Frontal cortex (tissue), 4 donors: ENCODE results near the gene HIP1R. TPM values are rescaled to one million over a fixed set of nuclear protein-coding genes. Genes with fewer than 3 reads are reported as not detected.

ENCODE experiments used
- DNase-seq, 2 donors: peaks; one replicate each; pipeline ENCODE4 v3.0.0; 2012; ENCODE audit warnings: low spot score in 2 of 2
- FAIRE-seq: peaks from 2 replicates; lab custom pipeline; 2012; peaks lifted over from hg19 to GRCh38; lab: Jason Lieb, UNC
- total RNA-seq: library from RNA; depleted of rRNA; stranded (reverse); fragments of >200 nt; gene quantifications from one replicate; pipeline ENCODE4 v1.2.3, GENCODE V29; 2014
- donor health status: control.
- donor health status: control.
- donor health status: control.

HIP1R gene
- total RNA-seq, 1 donor from 2014 or later = 88.0 TPM

- FAIRE-seq = no peak
These were observed 74.4 kb downstream of the HIP1R start for GRCh38 chr12:122909442-122910288.

More at GRCh38 chr12:122909442-122910288, 74.4 kb downstream of the HIP1R start:
- peak in 1 of 2 donors; percentile 67 for DNase-seq

Other genes with a start within 250 kb of the HIP1R start
- gene HCAR2, start 132.1 kb upstream of the HIP1R start, total RNA-seq = under 0.01 TPM
- not detected for gene HCAR3, start 118.6 kb upstream of the HIP1R start, total RNA-seq
- 0.41 TPM for gene HCAR1, start 104.6 kb upstream of the HIP1R start, total RNA-seq
- gene DENR, start 82.6 kb upstream of the HIP1R start, total RNA-seq = 48.9 TPM
- gene CCDC62, start 60.9 kb upstream of the HIP1R start, total RNA-seq = 12.2 TPM
- 13.0 TPM for gene VPS37B, start 60.7 kb downstream of the HIP1R start, total RNA-seq
- 17.5 TPM for gene ABCB9, start 131.0 kb downstream of the HIP1R start, total RNA-seq
- gene OGFOD2, start 139.8 kb downstream of the HIP1R start, total RNA-seq = 4.5 TPM
- gene ARL6IP4, start 145.2 kb downstream of the HIP1R start, total RNA-seq = 24.9 TPM